OCI-LY3 (cell line): ENCODE measurements around the gene ZFYVE28.

Experiments
- H2AFZ ChIP-seq: fragments of 200-600, 300-600 bp; shearing (Covaris generic); 2 replicates; pipeline ENCODE4 v1.6.0; 2014; ENCODE audit warnings: antibody characterized with exemption, low read depth, low read length
- H3K27ac ChIP-seq: fragments of 200-600, 300-600 bp; sonication (generic); 2 replicates; pipeline ENCODE4 v1.5.1; 2014; ENCODE audit warnings: mild to moderate bottlenecking, low read length, moderate library complexity, mixed read lengths
- H3K27me3 ChIP-seq: fragments of 200-600, 300-600 bp; sonication (generic); 2 replicates; pipeline ENCODE4 v1.6.1; 2014; ENCODE audit warnings: low read depth, low read length, mixed read lengths
- H3K36me3 ChIP-seq: fragments of 200-600, 300-600 bp; sonication (generic); replicated peaks from 2 replicates; pipeline ENCODE3; 2014; ENCODE audit warnings: low read depth, low read length, mixed read lengths
- H3K4me1 ChIP-seq: fragments of 300-600, 200-600 bp; sonication (generic); 2 replicates; pipeline ENCODE4 v1.6.1; 2014; ENCODE audit warnings: low read length, mixed read lengths
- H3K4me2 ChIP-seq: fragments of 200-600, 300-600 bp; sonication (generic); 2 replicates; pipeline ENCODE4 v1.6.1; 2014; ENCODE audit warnings: low read length, mixed read lengths
- H3K4me3 ChIP-seq: fragments of 300-600, 200-600 bp; sonication (generic); 2 replicates; pipeline ENCODE4 v1.5.1; 2014; ENCODE audit warnings: antibody characterized with exemption, mild to moderate bottlenecking, low read length, moderate library complexity
- H3K79me2 ChIP-seq: fragments of 300-600, 200-600 bp; shearing (Covaris generic); 2 replicates; pipeline ENCODE4 v1.6.1; 2014; ENCODE audit warnings: mild to moderate bottlenecking, low read length, mixed read lengths
- H3K9ac ChIP-seq: fragments of 300-600, 200-600 bp; shearing (Covaris generic); 2 replicates; pipeline ENCODE4 v1.6.0; 2014; ENCODE audit warnings: mild to moderate bottlenecking, low read length, moderate library complexity
- H3K9me3 ChIP-seq: fragments of 200-600, 300-600 bp; shearing (Covaris generic); 2 replicates; pipeline ENCODE4 v1.6.1; 2014; ENCODE audit warnings: low read length, mixed read lengths; ENCODE audit not compliant: insufficient read depth
- H4K20me1 ChIP-seq: fragments of 200-600, 300-600 bp; sonication (generic); 2 replicates; pipeline ENCODE4 v1.6.1; 2016; ENCODE audit warnings: low read length, mixed read lengths; ENCODE audit not compliant: insufficient read depth
- CTCF ChIP-seq: fragments of 200-600, 300-600 bp; sonication (generic); IDR thresholded peaks from 2 replicates; pipeline ENCODE4 v1.5.1; 2014; ENCODE audit warnings: antibody characterized with exemption, low read length, low read depth
- EZH2phosphoT487 ChIP-seq: fragments of 200-600 bp; shearing (Covaris generic); IDR thresholded peaks from 2 replicates; pipeline ENCODE4 v1.6.1; 2018; ENCODE audit warnings: antibody characterized with exemption, mixed run types, low read depth

ZFYVE28 gene

GRCh38 chr4:2266181-2266580, 152.3 kb downstream of the ZFYVE28 start:
- no peak overlapping the region for H3K4me2 ChIP-seq
- no peaks in the 10 kb centered on the region for H3K27me3 ChIP-seq
- H2AFZ ChIP-seq: no peak overlapping the region
- H3K9ac ChIP-seq: no peak overlapping the region
- H3K4me3 ChIP-seq: no peak overlapping the region
- H3K27ac ChIP-seq: no peak overlapping the region
- no peaks in the 10 kb centered on the region for H3K36me3 ChIP-seq
- H3K79me2 ChIP-seq: no peaks in the 10 kb centered on the region
- no peak for TF ChIP-seq CTCF
- TF ChIP-seq EZH2phosphoT487: no peak
- no peaks in the 10 kb centered on the region for H3K9me3 ChIP-seq
- no peaks in the 10 kb centered on the region for H3K4me1 ChIP-seq
- no peaks in the 10 kb centered on the region for H4K20me1 ChIP-seq

GRCh38 chr4:2265113-2266110, 153.0 kb downstream of the ZFYVE28 start:
- Histone ChIP-seq H3K4me2 (no peak overlapping the region), H3K9me3 (no peaks in the 10 kb centered on the region), H3K79me2 (no peaks in the 10 kb centered on the region), H3K27me3 (no peaks in the 10 kb centered on the region), H3K36me3 (no peaks in the 10 kb centered on the region), H3K4me1 (peaks cover 4% of the 10 kb centered on the region; the same call in 1 of the 2 replicates), H3K4me3 (no peak overlapping the region), H2AFZ (no peak overlapping the region), H3K9ac (no peak overlapping the region), H3K27ac (no peak overlapping the region), H4K20me1 (no peaks in the 10 kb centered on the region)
- no peak for TF ChIP-seq EZH2phosphoT487
- TF ChIP-seq CTCF: no peak

- no peak overlapping the region for H2AFZ ChIP-seq
- H3K4me3 ChIP-seq: no peak overlapping the region
- H3K4me1 ChIP-seq: peaks cover 4% of the 10 kb centered on the region; the same call in 1 of the 2 replicates
- H3K27ac ChIP-seq: no peak overlapping the region
- no peaks in the 10 kb centered on the region for H3K27me3 ChIP-seq
- no peak overlapping the region for H3K9ac ChIP-seq
- no peaks in the 10 kb centered on the region for H4K20me1 ChIP-seq
- no peak overlapping the region for H3K4me2 ChIP-seq
- no peaks in the 10 kb centered on the region for H3K36me3 ChIP-seq
- H3K79me2 ChIP-seq: no peaks in the 10 kb centered on the region
- no peak for TF ChIP-seq EZH2phosphoT487
- TF ChIP-seq CTCF: no peak
- H3K9me3 ChIP-seq: no peaks in the 10 kb centered on the region
Measured at GRCh38 chr4:2264481-2265041, 153.9 kb downstream of the ZFYVE28 start.

- Histone ChIP-seq H2AFZ (no peak overlapping the region), H3K9ac (no peak overlapping the region), H3K9me3 (no peaks in the 10 kb centered on the region), H3K27ac (no peak overlapping the region), H3K4me1 (peaks cover 4% of the 10 kb centered on the region; the same call in 1 of the 2 replicates), H4K20me1 (no peaks in the 10 kb centered on the region), H3K27me3 (no peaks in the 10 kb centered on the region), H3K36me3 (no peaks in the 10 kb centered on the region), H3K4me3 (no peak overlapping the region), H3K79me2 (no peaks in the 10 kb centered on the region), H3K4me2 (no peak overlapping the region)
- TF ChIP-seq EZH2phosphoT487 (no peak), CTCF (no peak)
Measured at GRCh38 chr4:2263926-2264321, 154.5 kb downstream of the ZFYVE28 start.
